NCI-H510A (cell line): ENCODE data around the gene DDO.
A peak's percentile ranks its signal among the peaks of the same experiment; 100 is the strongest.
"Not testable (repeated sequence)": the region's sequence is repeated elsewhere in the genome, so short reads cannot be mapped to it uniquely, and the experiment has no call there.

Experiments used
- DNase-seq: peaks from one replicate; lab custom pipeline; 2025; lab: John Stamatoyannopoulos, UW

The DDO gene

GRCh38 chr6:110415086-110415916, at the start of gene DDO:
DDO (minus strand) TSS chr6:110415575; CDS start chr6:110413462, 2,113 bp downstream.
- DNase-seq, result no peak

GRCh38 chr6:110462884-110463481, 47.6 kb upstream of the DDO start:
- no peak for DNase-seq

GRCh38 chr6:110461376-110461775, 46.0 kb upstream of the DDO start:
- DNase-seq, result no peak

GRCh38 chr6:110459137-110459536, 43.8 kb upstream of the DDO start:
- DNase-seq, result no peak

- DNase-seq, result no peak
Observed at GRCh38 chr6:110458476-110458875, 43.1 kb upstream of the DDO start.

GRCh38 chr6:110457567-110458175, 42.3 kb upstream of the DDO start:
- not testable (repeated sequence) for DNase-seq

GRCh38 chr6:110456694-110457093, 41.3 kb upstream of the DDO start:
- DNase-seq, result no peak

GRCh38 chr6:110449541-110449895, 34.1 kb upstream of the DDO start:
- no peak for DNase-seq

GRCh38 chr6:110448846-110449540, 33.6 kb upstream of the DDO start:
- no peak for DNase-seq

- DNase-seq, result no peak
Observed at GRCh38 chr6:110447761-110448160, 32.4 kb upstream of the DDO start.

- DNase-seq, result no peak
Observed at GRCh38 chr6:110446405-110446804, 31.0 kb upstream of the DDO start.

- DNase-seq, result no peak
Observed at GRCh38 chr6:110440026-110440425, 24.7 kb upstream of the DDO start.

- no peak for DNase-seq
Observed at GRCh38 chr6:110439356-110439755, 24.0 kb upstream of the DDO start.

- DNase-seq, result no peak
Observed at GRCh38 chr6:110434961-110435602, 19.7 kb upstream of the DDO start.

- DNase-seq, result no peak
Observed at GRCh38 chr6:110432285-110432900, 17.0 kb upstream of the DDO start.

GRCh38 chr6:110430741-110431140, 15.4 kb upstream of the DDO start:
- no peak for DNase-seq

- peak; percentile 14 for DNase-seq
Observed at GRCh38 chr6:110430236-110430635, 14.9 kb upstream of the DDO start.

GRCh38 chr6:110428153-110428552, 12.8 kb upstream of the DDO start:
- no peak for DNase-seq

- no peak for DNase-seq
Observed at GRCh38 chr6:110425816-110426215, 10.4 kb upstream of the DDO start.

GRCh38 chr6:110422444-110422822, 7.1 kb upstream of the DDO start:
- no peak for DNase-seq

- no peak for DNase-seq
Observed at GRCh38 chr6:110421749-110422443, 6.5 kb upstream of the DDO start.
